HG03066 (cell line): ENCODE measurements around the gene GARIN3.
"Not testable (repeated sequence)": the region's sequence is repeated elsewhere in the genome, so short reads cannot be mapped to it uniquely, and the experiment has no call there.

ENCODE experiments used
- ATAC-seq: cut with Tn5 transposase; IDR thresholded peaks from one replicate; pipeline ENCODE4 v1.9.1; 2021; ENCODE audit warnings: low read depth; ENCODE audit not compliant: unreplicated experiment

GARIN3 gene

GRCh38 chr5:157166214-157167213 is at the start of gene GARIN3:
GARIN3 (minus strand) TSS chr5:157166264; CDS start chr5:157166168, 96 bp downstream.
- no peak for ATAC-seq

DNA sequence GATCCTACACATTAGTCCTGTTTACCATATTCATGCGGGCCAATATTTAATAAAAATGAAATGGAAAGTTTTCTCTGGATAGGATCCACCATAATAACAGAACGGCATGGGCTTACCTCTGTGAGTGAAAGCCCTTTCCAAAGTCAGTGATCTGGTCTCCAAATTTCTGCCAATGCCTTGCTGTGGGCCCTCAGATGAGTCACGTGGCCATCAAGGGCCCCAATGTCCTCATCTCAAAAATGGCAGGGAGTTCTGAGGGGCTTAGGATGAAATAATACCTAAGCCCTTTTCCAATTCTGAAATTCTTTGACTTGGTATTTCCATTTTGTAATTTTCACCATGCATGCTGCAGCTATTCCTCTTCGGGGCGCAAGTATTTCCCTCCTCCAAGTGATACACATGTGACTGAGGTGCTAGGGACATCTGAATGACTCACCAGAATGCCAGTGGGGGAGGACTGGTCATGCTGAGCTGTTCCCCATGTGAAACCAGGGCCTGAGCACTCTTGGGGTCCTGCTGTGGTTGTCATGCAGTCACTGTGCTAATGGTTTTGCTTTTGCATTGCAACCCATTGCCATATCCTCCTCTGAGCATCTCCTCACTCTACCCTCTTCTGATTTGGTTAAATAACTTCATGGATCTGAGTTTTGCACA is 49.6 kb upstream of the GARIN3 start:
- ATAC-seq: peak; percentile 35

DNA sequence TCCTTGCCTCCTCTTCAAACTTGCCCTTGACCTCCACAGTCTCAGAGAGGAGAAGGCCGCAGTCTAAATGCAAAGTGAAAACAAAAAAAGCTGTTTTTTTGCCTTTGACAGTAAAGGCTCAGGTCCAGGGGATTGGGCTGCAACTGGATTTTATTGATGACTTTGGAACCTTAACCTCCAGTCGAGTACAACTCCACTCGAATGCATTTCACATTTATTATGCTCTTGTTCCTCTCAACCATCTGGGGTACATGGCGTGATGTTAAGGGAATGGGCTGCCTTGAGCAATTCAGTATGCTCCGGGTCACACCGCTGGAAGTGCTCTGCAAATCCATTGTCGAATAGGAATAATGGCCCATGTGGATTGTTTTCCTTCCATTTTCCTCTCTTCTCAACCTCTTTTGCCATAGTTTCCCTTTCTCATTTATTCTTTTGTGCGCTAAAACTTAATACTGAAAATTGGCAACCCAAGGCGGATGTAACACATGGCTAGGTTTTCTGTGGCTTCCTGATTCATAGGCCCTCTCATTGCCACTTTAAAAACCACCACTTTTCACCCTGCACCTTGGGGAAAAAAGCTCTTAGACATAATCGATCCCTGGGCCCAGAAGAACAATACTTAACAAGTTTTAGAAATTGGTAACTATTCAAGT is 48.9 kb upstream of the GARIN3 start:
- ATAC-seq: peak; percentile 45

GRCh38 chr5:157214415-157214814 is 48.4 kb upstream of the GARIN3 start:
- ATAC-seq: no peak

- ATAC-seq: no peak
Observed at GRCh38 chr5:157213527-157214243, 47.6 kb upstream of the GARIN3 start.

GRCh38 chr5:157212307-157212706 is 46.2 kb upstream of the GARIN3 start:
- ATAC-seq: no peak

DNA sequence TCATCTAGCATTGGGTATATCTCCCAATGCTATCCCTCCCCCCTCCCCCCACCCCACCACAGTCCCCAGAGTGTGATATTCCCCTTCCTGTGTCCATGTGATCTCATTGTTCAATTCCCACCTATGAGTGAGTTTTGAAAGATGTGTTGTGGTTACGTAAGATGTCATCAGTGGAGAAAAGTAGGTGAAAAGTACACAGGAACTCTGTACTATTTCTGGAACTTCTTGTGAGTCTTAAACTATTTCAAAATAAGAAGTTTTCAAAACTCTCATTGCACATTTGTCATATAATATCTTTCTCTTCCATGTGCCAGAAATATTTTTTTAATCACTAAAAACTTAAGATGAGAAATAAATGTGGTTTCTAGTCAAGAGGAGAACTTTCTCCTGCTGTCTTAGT is 44.6 kb upstream of the GARIN3 start:
- ATAC-seq: not testable (repeated sequence)

- ATAC-seq: no peak
Observed at GRCh38 chr5:157205708-157206107, 39.6 kb upstream of the GARIN3 start.

- ATAC-seq: no peak
Observed at GRCh38 chr5:157204765-157205164, 38.7 kb upstream of the GARIN3 start.

- no peak for ATAC-seq
Observed at GRCh38 chr5:157203417-157203816, 37.4 kb upstream of the GARIN3 start.

DNA sequence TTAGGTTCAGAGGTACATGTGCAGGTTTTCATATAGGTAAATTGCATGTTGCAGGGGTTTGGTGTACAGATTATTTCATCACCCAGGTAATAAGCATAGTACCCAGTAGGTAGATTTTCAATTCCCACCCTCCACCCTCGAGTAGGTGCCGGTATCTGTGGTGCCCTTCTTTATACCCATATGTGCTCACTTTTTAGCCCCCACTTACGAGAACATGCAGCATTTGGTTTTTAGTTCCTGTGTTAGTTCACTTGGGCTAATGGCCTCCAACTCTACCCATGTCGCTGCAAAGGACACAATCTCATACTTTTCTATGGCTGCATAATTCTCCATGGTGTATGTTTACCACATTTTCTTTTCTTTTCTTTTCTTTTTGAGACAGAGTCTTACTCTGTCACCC is 35.8 kb upstream of the GARIN3 start:
- ATAC-seq: no peak

GRCh38 chr5:157198277-157198986 is 32.4 kb upstream of the GARIN3 start:
- no peak for ATAC-seq

- ATAC-seq: no peak
Observed at GRCh38 chr5:157197086-157197485, 31.0 kb upstream of the GARIN3 start.

DNA sequence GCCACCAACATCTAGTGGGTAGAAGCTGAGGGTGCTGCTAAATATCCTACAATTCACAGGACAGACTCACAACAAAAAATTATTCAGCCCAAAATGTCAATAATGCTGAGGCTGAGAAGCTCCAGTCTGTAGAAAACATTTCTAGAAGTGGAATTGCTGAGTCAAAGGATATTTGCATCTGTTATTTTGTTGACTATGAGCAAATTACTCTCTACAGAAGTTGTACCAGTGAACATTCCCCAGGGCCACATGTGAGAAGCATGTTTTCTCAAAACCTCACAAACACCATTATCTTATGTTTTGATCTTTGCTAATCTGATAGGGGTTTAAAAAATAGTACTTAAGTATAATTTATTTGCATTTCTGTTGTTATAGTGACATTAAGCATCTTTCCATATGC is 30.0 kb upstream of the GARIN3 start:
- no peak for ATAC-seq

- ATAC-seq: no peak
Observed at GRCh38 chr5:157193699-157194424, 27.8 kb upstream of the GARIN3 start.

- peak; percentile 82 for ATAC-seq
Observed at GRCh38 chr5:157189223-157189622, 23.2 kb upstream of the GARIN3 start.

DNA sequence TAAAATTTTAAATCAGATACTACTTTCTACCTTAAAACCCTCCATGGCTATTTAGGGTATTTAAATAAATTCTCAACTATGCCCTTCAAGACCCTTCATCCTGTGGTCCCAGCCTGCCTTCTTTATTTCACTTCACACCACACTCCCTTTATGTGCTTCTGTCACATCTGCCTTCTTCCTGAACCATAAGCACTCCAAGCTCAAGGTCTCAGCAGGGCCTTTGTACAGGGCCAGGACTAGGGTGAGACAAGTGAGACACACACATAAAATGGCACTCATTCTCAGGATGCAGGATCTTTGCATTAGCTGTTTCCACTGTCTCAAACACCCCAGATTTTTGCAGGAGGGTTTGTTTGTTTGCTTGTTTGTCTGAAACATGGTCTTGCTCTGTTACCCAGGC is 22.2 kb upstream of the GARIN3 start:
- no peak for ATAC-seq

DNA sequence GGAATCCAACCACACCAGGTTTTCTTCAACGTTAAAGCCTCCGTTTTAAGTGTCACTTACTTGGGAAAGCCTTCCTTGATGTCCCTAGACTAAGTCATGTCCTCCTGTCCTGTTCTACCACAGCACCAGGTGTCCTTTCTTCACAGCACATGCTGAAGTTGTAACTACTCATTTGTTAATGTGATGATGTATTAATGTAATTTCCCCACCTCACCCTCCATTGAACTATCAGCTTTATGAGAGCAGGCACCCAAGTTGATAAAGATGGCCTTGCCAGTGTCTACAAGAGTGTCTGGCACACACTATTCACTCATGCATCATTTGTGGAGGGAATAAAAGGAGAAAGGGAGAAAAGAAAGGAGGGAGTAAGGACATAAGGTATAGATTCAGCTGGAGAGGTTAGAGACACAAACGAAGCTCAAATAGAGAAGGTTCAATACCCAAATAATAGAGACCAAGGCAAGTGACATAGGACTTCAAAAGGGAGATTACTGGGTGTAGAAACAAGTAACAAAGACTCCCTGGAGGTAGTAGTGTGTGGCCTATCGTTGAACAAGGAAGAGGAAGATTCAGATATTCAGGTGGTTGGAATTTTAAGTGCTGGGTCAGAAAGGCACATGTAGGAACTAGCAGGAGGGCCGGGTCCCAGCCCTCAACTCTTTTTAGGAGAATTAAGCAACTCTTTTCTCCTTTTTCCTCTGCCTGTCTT is 21.1 kb upstream of the GARIN3 start:
- ATAC-seq: no peak
